Skin of body (tissue), 3 donors: ENCODE results near the gene TBC1D5. TPM values are rescaled to one million over a fixed set of nuclear protein-coding genes. Genes with fewer than 3 reads are reported as not detected.

ENCODE experiments used
- DNase-seq: peaks from one replicate; lab custom pipeline; 2025; lab: John Stamatoyannopoulos, UW
- small RNA-seq: library from RNA; depleted of rRNA; stranded (forward); fragments of <200 nt; gene quantifications from one replicate; pipeline ENCODE3, GENCODE V24; 2014; ENCODE audit warnings: low replicate concordance
- total RNA-seq: library from RNA; depleted of rRNA; stranded (reverse); fragments of >200 nt; gene quantifications from one replicate; pipeline ENCODE4 v1.2.3, GENCODE V29; 2014

The TBC1D5 gene
- total RNA-seq, 1 donor from 2014 or later = 99.1 TPM

- DNase-seq = no peak
Observed at GRCh38 chr3:17115186-17115585, 627.2 kb downstream of the TBC1D5 start.

- no peak for DNase-seq
Observed at GRCh38 chr3:17111586-17111985, 630.8 kb downstream of the TBC1D5 start.

- DNase-seq = no peak
Observed at GRCh38 chr3:17110660-17111396, 631.6 kb downstream of the TBC1D5 start.

Small RNA genes within 50 kb of the gene (small RNA-seq; reads per million reads assigned to genes)
- gene AC104451.1 (not detected), gene RNU7-10P (not detected)
